HG03442 (cell line): ENCODE measurements around the gene RALGAPB.
"Not testable (repeated sequence)": the region's sequence is repeated elsewhere in the genome, so short reads cannot be mapped to it uniquely, and the experiment has no call there.

Experiments used
- ATAC-seq: cut with Tn5 transposase; IDR thresholded peaks from one replicate; pipeline ENCODE4 v1.9.1; 2021; ENCODE audit warnings: mild to moderate bottlenecking, moderate library complexity; ENCODE audit not compliant: unreplicated experiment

The RALGAPB gene

GRCh38 chr20:38485041-38485440 is 12.4 kb downstream of the RALGAPB start:
- no peak for ATAC-seq

DNA sequence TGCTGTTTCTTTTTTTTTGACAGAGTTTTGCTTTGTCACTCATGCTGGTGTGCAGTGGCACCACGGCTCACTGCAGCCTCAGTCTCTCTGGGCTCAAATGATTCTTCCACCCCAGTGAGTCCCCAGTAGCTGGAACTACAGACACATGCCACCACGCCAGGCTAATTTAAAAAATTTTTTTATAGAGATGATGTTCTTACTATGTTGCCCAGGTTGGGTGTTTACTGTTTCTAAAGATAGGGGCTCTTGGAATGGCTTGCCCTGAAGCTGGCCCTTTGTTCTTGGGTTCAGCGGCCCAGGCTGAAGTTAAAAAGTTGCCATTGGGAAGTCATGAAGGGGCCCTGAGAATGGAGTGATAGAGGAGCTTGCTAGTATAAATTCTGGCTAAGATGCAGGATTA is 16.5 kb downstream of the RALGAPB start:
- ATAC-seq, result no peak

DNA sequence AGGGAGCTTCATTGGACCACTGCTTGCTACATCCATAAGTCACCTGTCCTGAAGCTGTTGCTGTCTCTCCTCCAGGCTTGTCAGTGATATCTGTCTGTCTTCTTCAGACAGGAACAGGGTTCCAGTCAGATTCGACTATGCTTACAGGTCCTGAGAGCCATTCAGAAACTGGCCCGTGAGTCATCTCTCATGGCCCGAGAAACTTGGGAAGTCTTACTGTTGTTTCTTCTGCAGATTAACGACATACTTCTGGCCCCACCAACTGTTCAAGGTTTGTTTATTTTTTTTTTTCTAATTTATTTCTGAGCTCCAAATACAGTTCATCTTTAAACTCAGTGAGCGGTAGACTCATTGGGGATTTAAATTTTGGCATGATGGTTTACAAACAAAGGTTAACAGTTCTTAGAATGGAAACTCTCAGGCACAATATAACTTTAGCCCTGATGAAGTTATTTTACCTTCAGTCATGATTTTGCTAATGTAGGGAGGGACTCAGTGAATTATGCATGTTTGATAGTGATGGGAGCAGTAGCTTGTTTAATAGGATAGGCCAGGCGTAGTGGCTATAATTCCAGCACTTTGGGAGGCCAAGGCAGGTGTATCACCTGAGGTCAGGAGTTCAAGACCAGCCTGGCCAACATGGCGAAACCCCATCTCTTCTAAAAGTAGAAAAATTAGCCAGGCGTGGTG is 24.7 kb downstream of the RALGAPB start:
- no peak for ATAC-seq

DNA sequence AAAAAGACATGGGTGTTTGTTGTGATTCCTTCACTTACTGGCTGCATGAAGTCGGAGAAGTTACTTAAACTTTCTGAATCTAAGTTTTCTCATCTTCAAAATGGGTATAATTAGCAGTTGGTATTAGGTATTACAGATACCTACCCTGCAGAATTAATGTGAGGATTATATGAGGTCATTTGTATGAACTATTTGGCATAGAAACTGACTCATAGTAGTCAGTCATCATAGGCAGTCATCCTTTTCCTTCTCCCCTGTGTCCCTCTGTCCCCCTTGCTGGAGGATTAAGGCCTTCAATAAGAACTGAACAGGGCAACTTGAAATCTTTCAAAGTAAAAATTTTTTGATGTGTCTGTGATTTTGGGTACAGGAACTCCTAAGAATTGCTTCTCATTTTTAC is 26.3 kb downstream of the RALGAPB start:
- ATAC-seq, result no peak

DNA sequence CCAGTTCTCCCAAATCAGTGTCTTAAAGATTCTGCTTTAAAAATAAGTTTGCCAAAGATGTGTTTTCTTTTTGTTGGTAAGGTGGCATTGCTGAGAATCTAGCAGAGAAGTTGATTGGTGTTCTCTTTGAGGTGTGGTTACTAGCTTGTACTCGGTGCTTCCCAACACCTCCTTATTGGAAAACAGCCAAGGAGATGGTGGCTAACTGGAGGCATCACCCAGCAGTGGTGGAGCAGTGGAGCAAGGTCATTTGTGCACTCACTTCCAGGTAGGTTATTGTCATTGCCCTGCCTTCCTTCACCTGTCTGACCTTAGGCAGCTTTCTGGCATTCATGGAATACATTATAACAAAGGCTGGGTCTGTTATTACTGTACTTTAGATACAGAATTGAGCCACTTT is 26.7 kb downstream of the RALGAPB start:
- ATAC-seq, result no peak

DNA sequence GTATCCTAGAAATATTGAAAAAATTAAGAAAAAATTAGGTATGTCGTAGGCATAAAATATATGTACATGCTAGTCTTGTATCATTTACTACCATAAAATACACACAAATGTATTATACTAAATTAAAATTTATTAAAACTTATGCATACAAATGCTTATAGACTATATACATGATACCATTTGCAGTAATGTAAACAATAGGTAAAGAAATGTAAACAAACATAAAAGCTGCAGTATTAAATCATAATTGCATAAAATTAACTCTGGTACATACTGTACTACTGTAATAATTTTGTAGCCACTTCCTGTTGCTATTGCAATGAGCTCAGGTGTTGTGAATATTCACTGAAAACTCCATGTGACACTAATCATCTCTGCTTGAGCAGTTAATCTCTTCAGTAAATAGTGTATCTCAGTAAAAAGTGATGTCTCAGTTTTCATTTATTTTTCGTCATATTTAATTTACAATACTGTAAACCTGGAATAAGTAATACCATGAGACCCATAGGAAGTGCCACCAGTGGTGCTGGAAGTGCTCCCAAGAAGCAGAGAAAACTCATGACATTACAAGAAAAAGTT is 29.3 kb downstream of the RALGAPB start:
- ATAC-seq, result no peak

DNA sequence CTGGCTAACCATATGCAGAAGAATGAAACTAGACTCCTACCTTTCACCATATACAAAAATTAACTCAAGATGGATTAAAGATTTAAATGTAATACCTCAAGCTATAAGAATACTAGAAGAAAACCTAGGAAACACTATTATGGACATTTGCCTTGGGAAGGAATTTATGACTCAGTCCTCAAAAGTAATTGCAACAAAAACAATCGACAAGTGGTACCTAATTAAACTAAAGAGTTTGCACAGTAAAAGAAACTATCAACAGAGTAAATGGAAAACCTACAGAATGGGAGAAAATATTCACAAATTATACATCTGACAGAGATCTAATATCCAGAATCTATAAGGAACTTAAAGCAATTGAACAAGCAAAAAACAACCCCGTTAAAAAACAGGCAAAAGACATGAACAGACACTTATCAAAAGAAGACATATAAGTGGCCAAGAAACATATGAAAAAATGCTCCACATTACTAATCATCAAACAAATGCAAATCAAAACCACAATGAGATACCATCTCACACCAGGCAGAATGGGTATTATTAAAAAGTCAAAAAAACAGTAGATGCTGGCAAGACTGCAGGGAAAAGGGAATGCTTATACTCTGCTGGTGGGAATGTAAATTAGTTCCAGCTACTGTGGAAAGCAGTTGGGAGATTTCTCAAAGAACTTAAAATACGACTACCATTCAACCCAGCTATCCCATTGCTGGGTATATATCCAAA is 31.9 kb downstream of the RALGAPB start:
- no peak for ATAC-seq

GRCh38 chr20:38505091-38505455 is 32.4 kb downstream of the RALGAPB start:
- no peak for ATAC-seq

DNA sequence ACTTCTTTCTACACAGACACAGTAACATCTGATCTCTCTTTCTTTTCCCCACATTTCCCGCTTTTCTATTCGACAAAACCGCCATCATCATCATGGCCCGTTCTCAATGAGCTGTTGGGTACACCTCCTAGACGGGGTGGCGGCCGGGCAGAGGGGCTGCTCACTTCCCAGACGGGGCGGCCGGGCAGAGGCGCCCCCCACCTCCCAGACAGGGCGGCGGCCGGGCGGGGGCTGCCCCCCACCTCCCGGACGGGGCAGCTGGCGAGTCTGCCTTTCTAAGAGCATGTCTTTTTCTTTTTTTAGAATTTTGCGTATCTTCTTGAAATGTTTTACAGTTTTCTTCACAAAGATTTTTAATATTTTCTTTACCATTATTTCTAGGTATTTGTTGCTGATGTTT is 39.1 kb downstream of the RALGAPB start:
- not testable (repeated sequence) for ATAC-seq

DNA sequence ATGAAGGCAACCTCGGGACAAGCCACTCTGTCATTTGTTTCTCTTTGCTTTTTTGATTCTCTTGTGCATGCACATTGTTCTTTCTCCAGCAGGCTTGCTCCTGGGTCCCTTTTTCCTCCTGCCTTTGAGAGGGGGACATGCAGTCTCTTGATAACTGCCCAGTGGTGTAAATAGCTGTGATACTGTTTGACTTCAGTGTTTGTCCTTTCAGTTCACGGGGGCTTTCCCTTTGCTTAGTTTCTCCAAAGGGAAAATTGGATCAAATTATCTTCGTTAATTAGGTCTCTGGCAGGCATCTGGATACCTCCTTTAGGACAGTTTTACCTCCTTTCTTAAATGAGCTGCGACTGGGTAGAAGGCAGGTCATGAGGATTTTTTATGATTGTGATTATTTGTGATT is 41.5 kb downstream of the RALGAPB start:
- ATAC-seq, result no peak

GRCh38 chr20:38514947-38515346 is 42.3 kb downstream of the RALGAPB start:
- ATAC-seq, result no peak

DNA sequence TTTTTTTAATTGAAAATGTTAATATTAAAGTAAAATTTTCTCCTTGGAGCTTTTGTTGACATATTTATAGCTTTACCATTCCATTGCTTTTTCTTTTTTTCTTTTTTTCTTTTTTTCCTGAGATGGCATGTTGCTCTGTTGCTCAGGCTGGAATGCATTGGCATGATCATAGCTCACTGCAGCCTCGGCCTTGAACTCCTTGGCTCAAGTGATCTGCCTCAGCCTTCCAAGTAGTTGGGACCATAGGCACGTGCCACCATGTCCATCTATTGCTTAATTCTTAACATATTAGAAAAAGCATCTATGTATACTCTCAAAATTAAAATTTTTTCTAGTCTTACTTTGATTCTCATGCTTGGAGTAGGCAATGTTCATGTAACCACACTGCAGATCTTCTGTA is 43.0 kb downstream of the RALGAPB start:
- no peak for ATAC-seq

- ATAC-seq, result no peak
Measured at GRCh38 chr20:38519426-38519825, 46.8 kb downstream of the RALGAPB start.

- no peak for ATAC-seq
Measured at GRCh38 chr20:38520261-38520660, 47.6 kb downstream of the RALGAPB start.

DNA sequence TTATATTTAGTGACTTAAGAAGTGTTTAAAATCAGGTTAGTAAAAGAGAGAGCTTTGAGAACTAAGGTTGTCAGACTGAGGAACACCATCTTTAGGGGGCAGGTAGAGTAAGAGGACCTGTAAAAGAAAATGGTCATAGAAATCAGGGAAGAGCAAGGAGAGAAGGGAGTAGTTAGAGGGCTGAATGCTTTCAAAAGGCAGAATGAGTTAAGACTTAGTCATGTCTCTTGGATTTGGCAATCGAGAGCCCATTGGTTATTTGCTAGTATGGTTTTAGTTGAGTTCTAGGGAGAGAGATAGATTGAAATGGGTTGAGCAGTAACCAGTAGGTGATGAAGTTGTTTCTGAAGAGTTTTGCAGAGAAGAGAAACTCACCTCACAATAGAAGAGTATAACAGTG is 51.1 kb downstream of the RALGAPB start:
- no peak for ATAC-seq

- no peak for ATAC-seq
Measured at GRCh38 chr20:38528167-38528566, 55.5 kb downstream of the RALGAPB start.

GRCh38 chr20:38531021-38531420 is 58.4 kb downstream of the RALGAPB start:
- no peak for ATAC-seq

GRCh38 chr20:38534756-38535155 is 62.1 kb downstream of the RALGAPB start:
- no peak for ATAC-seq

GRCh38 chr20:38536310-38536709 is 63.7 kb downstream of the RALGAPB start:
- no peak for ATAC-seq

DNA sequence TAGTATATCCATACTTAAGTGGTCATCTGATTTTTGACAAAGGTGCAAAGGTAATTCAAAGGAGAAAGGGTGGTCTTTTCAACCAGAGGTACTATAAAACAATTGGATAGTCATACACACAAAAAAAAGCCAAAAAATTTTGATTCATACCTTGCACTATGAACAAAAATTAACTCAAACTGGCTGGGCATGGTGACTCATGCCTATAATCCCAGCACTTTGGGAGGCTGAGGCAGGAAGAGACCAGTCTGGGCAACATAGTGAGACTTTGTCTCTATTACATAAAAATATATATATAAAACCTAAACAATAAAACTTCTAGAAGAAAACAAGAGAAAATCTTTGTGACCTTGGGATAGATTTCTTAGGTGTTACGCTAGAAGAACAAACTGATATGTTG is 64.5 kb downstream of the RALGAPB start:
- no peak for ATAC-seq

- no peak for ATAC-seq
Measured at GRCh38 chr20:38538789-38539188, 66.1 kb downstream of the RALGAPB start.
